ENCODE measurements around the gene EIPR1. TPM values are rescaled to one million over a fixed set of nuclear protein-coding genes. Genes with fewer than 3 reads are reported as not detected.
A peak's percentile ranks its signal among the peaks of the same experiment; 100 is the strongest.

The EIPR1 gene
- total and polyA plus RNA-seq, 10 of the 15 experiments (the other 5 are each of a cell fraction or from before 2014, with no cell fraction given) = 23.6 to 61.2 (median 42.2) TPM

GRCh38 chr2:3379647-3380534, 2.3 kb upstream of the EIPR1 start, which contains the start of gene TRAPPC12 (continued):
- TF ChIP-seq PBX3 (IDR thresholded peaks at IDR 0.05; ENCODE audit: insufficient replicate concordance, low read depth, low read length) (no peak), EGR1 (IDR thresholded peaks at IDR 0.05; ENCODE audit: borderline replicate concordance in 1 of 2, low read depth in 2 of 2, low read length in 2 of 2) (peak in 1 of 2 experiments; percentile 40; a peak in 1 of 3 replicates), CHD2 (IDR thresholded peaks at IDR 0.05; ENCODE audit: borderline replicate concordance, low read depth, low read length) (peak; percentile 73), MXI1 (IDR thresholded peaks at IDR 0.05; ENCODE audit: low read depth, low read length) (peak; percentile 62; the same call in 1 of the 2 replicates), CEBPZ (IDR thresholded peaks at IDR 0.05; ENCODE audit: low read depth, low read length) (no peak), RAD21 (IDR thresholded peaks at IDR 0.05; ENCODE audit: insufficient read depth, low read depth, low read length) (0 out of 2 replicates have a peak, but pooled peaks have one; percentile 13), PAX5 (IDR thresholded peaks at IDR 0.05; ENCODE audit: borderline replicate concordance, low read depth, low read length) (peak; percentile 49; the same call in 1 of the 2 replicates), NFYA (IDR thresholded peaks at IDR 0.05; ENCODE audit: borderline replicate concordance, low read depth, low read length) (no peak), ZSCAN29 (IDR thresholded peaks at IDR 0.05) (no peak), E2F8 (IDR thresholded peaks at IDR 0.05; ENCODE audit: low read depth, partially characterized antibody) (no peak), CHD4 (IDR thresholded peaks at IDR 0.05) (no peak), SUPT20H (IDR thresholded peaks at IDR 0.05; ENCODE audit: borderline replicate concordance, control insufficient read depth, low read depth, low read length) (no peak)
- TF ChIP-seq, protein P1, sequence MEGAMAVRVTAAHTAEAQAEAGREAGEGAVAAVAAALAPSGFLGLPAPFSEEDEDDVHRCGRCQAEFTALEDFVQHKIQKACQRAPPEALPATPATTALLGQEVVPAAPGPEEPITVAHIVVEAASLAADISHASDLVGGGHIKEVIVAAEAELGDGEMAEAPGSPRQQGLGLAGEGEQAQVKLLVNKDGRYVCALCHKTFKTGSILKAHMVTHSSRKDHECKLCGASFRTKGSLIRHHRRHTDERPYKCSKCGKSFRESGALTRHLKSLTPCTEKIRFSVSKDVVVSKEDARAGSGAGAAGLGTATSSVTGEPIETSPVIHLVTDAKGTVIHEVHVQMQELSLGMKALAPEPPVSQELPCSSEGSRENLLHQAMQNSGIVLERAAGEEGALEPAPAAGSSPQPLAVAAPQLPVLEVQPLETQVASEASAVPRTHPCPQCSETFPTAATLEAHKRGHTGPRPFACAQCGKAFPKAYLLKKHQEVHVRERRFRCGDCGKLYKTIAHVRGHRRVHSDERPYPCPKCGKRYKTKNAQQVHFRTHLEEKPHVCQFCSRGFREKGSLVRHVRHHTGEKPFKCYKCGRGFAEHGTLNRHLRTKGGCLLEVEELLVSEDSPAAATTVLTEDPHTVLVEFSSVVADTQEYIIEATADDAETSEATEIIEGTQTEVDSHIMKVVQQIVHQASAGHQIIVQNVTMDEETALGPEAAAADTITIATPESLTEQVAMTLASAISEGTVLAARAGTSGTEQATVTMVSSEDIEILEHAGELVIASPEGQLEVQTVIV (IDR thresholded peaks at IDR 0.05; ENCODE audit: borderline replicate concordance, partially characterized antibody) = no peak
- TF ChIP-seq, protein P2, sequence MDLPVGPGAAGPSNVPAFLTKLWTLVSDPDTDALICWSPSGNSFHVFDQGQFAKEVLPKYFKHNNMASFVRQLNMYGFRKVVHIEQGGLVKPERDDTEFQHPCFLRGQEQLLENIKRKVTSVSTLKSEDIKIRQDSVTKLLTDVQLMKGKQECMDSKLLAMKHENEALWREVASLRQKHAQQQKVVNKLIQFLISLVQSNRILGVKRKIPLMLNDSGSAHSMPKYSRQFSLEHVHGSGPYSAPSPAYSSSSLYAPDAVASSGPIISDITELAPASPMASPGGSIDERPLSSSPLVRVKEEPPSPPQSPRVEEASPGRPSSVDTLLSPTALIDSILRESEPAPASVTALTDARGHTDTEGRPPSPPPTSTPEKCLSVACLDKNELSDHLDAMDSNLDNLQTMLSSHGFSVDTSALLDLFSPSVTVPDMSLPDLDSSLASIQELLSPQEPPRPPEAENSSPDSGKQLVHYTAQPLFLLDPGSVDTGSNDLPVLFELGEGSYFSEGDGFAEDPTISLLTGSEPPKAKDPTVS (IDR thresholded peaks at IDR 0.05; ENCODE audit: low read depth, low read length) = no peak
- TF ChIP-seq, protein P3, sequence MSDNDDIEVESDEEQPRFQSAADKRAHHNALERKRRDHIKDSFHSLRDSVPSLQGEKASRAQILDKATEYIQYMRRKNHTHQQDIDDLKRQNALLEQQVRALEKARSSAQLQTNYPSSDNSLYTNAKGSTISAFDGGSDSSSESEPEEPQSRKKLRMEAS (IDR thresholded peaks at IDR 0.05; ENCODE audit: low read depth, low read length) = no peak
